Naive thymus-derived CD8-positive, alpha-beta T cell (primary cell): ENCODE data around the gene CEP290. TPM values are rescaled to one million over a fixed set of nuclear protein-coding genes. Genes with fewer than 3 reads are reported as not detected.

Experiments used
- ATAC-seq, 2 donors: fragments of 150-1000 bp; cut with Tn5 transposase in 1 of 2; sonication (Bioruptor Pico), chemical (Tn5 transposase) in 1 of 2; 1 replicate in 1 of 2; 2 replicates in 1 of 2; pipeline ENCODE4 v1.10.0; 2021; ENCODE audit warnings: mild to moderate bottlenecking in 2 of 2, moderate library complexity in 2 of 2
- POLR2A ChIA-PET: fragments of 350-600 bp; sonication (Branson Sonifier 250); formaldehyde crosslinking; loops from one replicate; lab custom pipeline; 2021; ENCODE audit warnings: antibody characterized with exemption; lab: Charles Lee
- DNase-seq, 10 donors: peaks; one replicate each; pipeline versions ENCODE4 v3.0.0 to v3.0.0-alpha.2; 2020 to 2022
- H3K27ac Mint-ChIP-seq, 10 donors: one replicate each; pipeline ENCODE4 v1.8.0; 2020 to 2022; ENCODE audit warnings: mild to moderate bottlenecking in 10 of 10, mixed read lengths in 10 of 10, moderate library complexity in 4 of 10, inconsistent platforms in 1 of 10
- H3K27me3 Mint-ChIP-seq, 5 donors: one replicate each; pipeline ENCODE4 v1.8.0; 2021 to 2022; ENCODE audit warnings: mixed read lengths in 5 of 5
- H3K36me3 Mint-ChIP-seq, 3 donors: one replicate each; pipeline ENCODE4 v1.8.0; 2020 to 2022; ENCODE audit warnings: mixed read lengths in 3 of 3, mild to moderate bottlenecking in 2 of 3, inconsistent platforms in 1 of 3
- H3K4me1 Mint-ChIP-seq, 4 donors: one replicate each; pipeline ENCODE4 v1.8.0; 2021 to 2022; ENCODE audit warnings: mixed read lengths in 4 of 4
- H3K4me3 Mint-ChIP-seq, 10 donors: one replicate each; pipeline ENCODE4 v1.8.0; 2020 to 2022; ENCODE audit warnings: mild to moderate bottlenecking in 10 of 10, mixed read lengths in 10 of 10, moderate library complexity in 6 of 10, inconsistent platforms in 1 of 10
- H3K9me3 Mint-ChIP-seq, 9 donors: one replicate each; pipeline ENCODE4 v1.8.0; 2020 to 2022; ENCODE audit warnings: mixed read lengths in 9 of 9, mild to moderate bottlenecking in 3 of 9, inconsistent platforms in 1 of 9, moderate library complexity in 1 of 9
- polyA plus RNA-seq, 3 donors: library from polyadenylated mRNA; unstranded; fragments of 300-500 nt; fragmentation: Illumina TruSeq; gene quantifications; one replicate each; pipeline ENCODE4 v1.2.3, GENCODE V29; 2021
- total RNA-seq, 8 experiments: library from RNA in 2 of 8; stranded (reverse) in 2 of 8; gene quantifications; one replicate each; pipeline ENCODE4 v1.2.3 and lab custom pipeline; 2021 to 2026

Gene CEP290, protein sequence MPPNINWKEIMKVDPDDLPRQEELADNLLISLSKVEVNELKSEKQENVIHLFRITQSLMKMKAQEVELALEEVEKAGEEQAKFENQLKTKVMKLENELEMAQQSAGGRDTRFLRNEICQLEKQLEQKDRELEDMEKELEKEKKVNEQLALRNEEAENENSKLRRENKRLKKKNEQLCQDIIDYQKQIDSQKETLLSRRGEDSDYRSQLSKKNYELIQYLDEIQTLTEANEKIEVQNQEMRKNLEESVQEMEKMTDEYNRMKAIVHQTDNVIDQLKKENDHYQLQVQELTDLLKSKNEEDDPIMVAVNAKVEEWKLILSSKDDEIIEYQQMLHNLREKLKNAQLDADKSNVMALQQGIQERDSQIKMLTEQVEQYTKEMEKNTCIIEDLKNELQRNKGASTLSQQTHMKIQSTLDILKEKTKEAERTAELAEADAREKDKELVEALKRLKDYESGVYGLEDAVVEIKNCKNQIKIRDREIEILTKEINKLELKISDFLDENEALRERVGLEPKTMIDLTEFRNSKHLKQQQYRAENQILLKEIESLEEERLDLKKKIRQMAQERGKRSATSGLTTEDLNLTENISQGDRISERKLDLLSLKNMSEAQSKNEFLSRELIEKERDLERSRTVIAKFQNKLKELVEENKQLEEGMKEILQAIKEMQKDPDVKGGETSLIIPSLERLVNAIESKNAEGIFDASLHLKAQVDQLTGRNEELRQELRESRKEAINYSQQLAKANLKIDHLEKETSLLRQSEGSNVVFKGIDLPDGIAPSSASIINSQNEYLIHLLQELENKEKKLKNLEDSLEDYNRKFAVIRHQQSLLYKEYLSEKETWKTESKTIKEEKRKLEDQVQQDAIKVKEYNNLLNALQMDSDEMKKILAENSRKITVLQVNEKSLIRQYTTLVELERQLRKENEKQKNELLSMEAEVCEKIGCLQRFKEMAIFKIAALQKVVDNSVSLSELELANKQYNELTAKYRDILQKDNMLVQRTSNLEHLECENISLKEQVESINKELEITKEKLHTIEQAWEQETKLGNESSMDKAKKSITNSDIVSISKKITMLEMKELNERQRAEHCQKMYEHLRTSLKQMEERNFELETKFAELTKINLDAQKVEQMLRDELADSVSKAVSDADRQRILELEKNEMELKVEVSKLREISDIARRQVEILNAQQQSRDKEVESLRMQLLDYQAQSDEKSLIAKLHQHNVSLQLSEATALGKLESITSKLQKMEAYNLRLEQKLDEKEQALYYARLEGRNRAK (N-terminal part only)
- total RNA-seq (10 to 100 TPM; 20.5 to 22.3 TPM), polyA plus RNA-seq (1 to 10 TPM; 4.3 to 6.5 (median 4.4) TPM), total RNA-seq (lab: John Stamatoyannopoulos, UW) (51.4 to 90.0 (median 64.4) reads per million in 6 experiments)

- ATAC-seq (peak; percentile 94 to 95), DNase-seq (peak; percentile 79 to 96 (median 92))
- POLR2A ChIA-PET: interaction anchor here (0.6 to 1.4 kb wide), 4 partner anchors 20 to 1383 kb away, joined by 3 to 7 read pairs (median 4); a partner anchor contains a TSS
- H3K27me3 Mint-ChIP-seq: no peaks in the 10 kb centered on the region
- H3K9me3 Mint-ChIP-seq: no peaks in the 10 kb centered on the region
- peaks cover 23 to 63% (median 47%) of the 10 kb centered on the region in 4 donors for H3K4me1 Mint-ChIP-seq
- peaks cover 0 to 24% (median 0%) of the 10 kb centered on the region in 3 donors for H3K36me3 Mint-ChIP-seq
- H3K27ac Mint-ChIP-seq: peak within 1 kb of the TSS; percentile 90 to 99 (median 96)
- H3K4me3 Mint-ChIP-seq: peak within 1 kb of the TSS; percentile 87 to 99 (median 96)
These were observed at the start of gene CEP290, which contains the start of gene TMTC3 for GRCh38 chr12:88141774-88142609. TSS of gene CEP290 (minus strand) at chr12:88142088. CDS start at chr12:88141307, 781 bp downstream. TSS of gene TMTC3 (plus strand) at chr12:88142307. CDS start at chr12:88148316, 6,009 bp downstream.

DNA sequence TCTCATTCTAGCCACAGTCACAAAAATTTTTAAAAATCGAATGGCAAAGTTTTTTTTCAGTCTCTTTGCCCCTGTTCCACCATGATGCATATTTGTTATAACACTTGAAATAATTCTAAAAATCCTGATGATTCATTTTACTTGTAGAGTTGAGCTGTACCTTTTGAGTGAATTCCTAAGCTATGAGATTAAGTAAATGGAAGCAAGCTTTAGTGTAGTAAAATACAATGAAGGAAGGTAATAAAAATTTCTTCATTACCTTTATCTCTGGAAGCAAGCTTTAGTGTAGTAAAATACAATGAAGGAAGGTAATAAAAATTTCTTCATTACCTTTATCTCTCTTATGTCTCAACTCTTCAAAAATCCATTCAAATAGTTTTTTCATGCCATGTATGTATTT is 46.3 kb upstream of the CEP290 start:
- H3K27ac Mint-ChIP-seq: no peak overlapping the region
- H3K4me3 Mint-ChIP-seq: no peak overlapping the region
- POLR2A ChIA-PET: no interaction called here
- DNase-seq (no peak), ATAC-seq (no peak)
- peaks cover 19 to 56% (median 31%) of the 10 kb centered on the region in 3 donors for H3K36me3 Mint-ChIP-seq
- peaks cover 0 to 2% (median 0%) of the 10 kb centered on the region in 9 donors for H3K9me3 Mint-ChIP-seq
- H3K4me1 Mint-ChIP-seq: peaks cover 0 to 2% (median under 1%) of the 10 kb centered on the region in 4 donors
- H3K27me3 Mint-ChIP-seq: no peaks in the 10 kb centered on the region

DNA sequence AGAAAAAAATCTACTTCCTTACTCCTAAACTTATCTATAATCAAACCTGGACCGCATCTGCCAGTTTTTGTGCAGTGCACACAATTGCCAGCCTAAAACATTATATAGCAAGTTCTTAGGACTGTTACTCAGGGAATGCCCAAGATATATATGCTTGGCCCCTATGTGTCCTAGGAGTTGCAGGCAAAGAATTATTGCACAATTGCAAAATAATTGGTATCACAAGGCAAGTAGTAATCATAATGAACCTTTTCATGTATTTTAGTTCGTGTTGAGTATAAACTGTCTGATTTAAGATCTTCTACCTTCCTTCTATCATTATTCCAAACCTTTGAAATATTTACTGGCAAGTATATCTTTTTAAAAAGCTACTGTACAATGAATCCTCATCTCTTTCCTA is 45.7 kb upstream of the CEP290 start:
- H3K27ac Mint-ChIP-seq: no peak overlapping the region
- peaks cover 0 to 2% (median under 1%) of the 10 kb centered on the region in 4 donors for H3K4me1 Mint-ChIP-seq
- DNase-seq: no peak
- ATAC-seq: no peak
- peaks cover 0 to 2% (median 0%) of the 10 kb centered on the region in 9 donors for H3K9me3 Mint-ChIP-seq
- peaks cover 25 to 62% (median 36%) of the 10 kb centered on the region in 3 donors for H3K36me3 Mint-ChIP-seq
- no peak overlapping the region for H3K4me3 Mint-ChIP-seq
- POLR2A ChIA-PET: no interaction called here
- no peaks in the 10 kb centered on the region for H3K27me3 Mint-ChIP-seq

DNA sequence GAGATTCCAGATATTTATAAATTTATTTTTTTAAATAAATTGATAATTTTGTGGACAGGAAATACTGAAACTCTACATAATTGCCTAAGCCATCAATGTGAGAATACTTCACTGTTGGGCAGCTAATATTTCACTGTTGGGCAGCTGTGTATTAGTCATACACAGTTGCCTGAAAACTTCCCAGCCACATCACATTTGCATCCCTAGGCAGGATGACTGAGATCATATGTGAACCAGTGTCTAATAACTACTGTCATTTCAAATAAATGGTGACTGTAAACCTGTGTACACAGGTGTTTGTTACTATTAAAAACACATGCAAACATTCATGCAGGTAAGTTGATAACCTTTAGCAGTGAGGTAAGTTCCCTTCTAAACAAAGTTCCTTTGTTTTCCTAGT is 44.1 kb upstream of the CEP290 start:
- DNase-seq (no peak), ATAC-seq (no peak)
- H3K36me3 Mint-ChIP-seq: peaks cover 38 to 59% (median 50%) of the 10 kb centered on the region in 3 donors
- no peaks in the 10 kb centered on the region for H3K27me3 Mint-ChIP-seq
- no peak overlapping the region for H3K27ac Mint-ChIP-seq
- H3K4me3 Mint-ChIP-seq: no peak overlapping the region
- peaks cover 0 to 16% (median 0%) of the 10 kb centered on the region in 9 donors for H3K9me3 Mint-ChIP-seq
- POLR2A ChIA-PET: no interaction called here
- H3K4me1 Mint-ChIP-seq: peaks cover 0 to 2% (median under 1%) of the 10 kb centered on the region in 4 donors

DNA sequence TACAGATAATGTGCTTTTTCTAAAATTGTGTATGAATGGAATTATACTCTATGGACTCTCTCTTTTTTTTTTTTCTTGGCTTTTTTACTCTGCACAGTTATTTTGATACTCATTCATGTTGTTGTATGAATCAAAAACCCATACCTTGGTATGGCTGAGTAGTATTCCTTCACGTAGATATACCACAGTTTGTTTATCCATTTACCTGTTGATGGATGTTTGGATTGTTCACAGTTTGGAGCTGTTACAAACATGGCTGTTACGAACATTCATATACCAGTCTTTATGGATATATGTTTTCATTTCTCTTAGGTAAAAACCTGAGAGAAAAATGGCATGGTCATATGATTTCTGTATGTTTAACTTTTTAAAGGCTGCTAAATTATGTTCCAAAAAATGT is 43.4 kb upstream of the CEP290 start:
- H3K27me3 Mint-ChIP-seq: no peaks in the 10 kb centered on the region
- H3K4me3 Mint-ChIP-seq: no peak overlapping the region
- POLR2A ChIA-PET: no interaction called here
- DNase-seq (no peak), ATAC-seq (no peak)
- no peak overlapping the region for H3K27ac Mint-ChIP-seq
- H3K36me3 Mint-ChIP-seq: peaks cover 45 to 62% (median 55%) of the 10 kb centered on the region in 3 donors
- peaks cover 0 to 2% (median under 1%) of the 10 kb centered on the region in 4 donors for H3K4me1 Mint-ChIP-seq
- peaks cover 0 to 18% (median 0%) of the 10 kb centered on the region in 9 donors for H3K9me3 Mint-ChIP-seq

DNA sequence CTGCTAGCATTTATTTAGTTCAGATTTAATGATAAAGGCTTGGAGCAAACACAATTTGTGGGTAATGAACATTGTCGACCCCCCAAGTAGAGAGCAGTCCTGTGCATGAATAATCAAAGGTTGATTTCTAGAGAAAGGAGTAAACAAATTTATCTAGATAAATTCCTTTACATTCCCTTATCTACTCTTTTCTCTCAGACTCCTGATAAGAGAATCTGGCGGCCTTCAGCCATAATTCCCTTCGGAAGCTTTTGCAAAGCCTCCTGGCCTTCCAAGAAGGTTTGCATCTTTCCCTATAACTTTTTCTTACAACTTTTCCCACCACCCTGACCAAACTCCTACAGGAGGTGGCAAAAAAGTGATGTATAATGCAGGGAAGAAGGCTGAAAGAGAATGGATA is 42.3 kb upstream of the CEP290 start:
- peaks cover 0 to 2% (median under 1%) of the 10 kb centered on the region in 4 donors for H3K4me1 Mint-ChIP-seq
- H3K27ac Mint-ChIP-seq: peak overlapping the region in 1 of 10 donors; percentile 24
- POLR2A ChIA-PET: no interaction called here
- H3K4me3 Mint-ChIP-seq: no peak overlapping the region
- no peak for DNase-seq
- peaks cover 55 to 71% (median 66%) of the 10 kb centered on the region in 3 donors for H3K36me3 Mint-ChIP-seq
- ATAC-seq: no peak
- peaks cover 0 to 18% (median 0%) of the 10 kb centered on the region in 9 donors for H3K9me3 Mint-ChIP-seq
- H3K27me3 Mint-ChIP-seq: no peaks in the 10 kb centered on the region

DNA sequence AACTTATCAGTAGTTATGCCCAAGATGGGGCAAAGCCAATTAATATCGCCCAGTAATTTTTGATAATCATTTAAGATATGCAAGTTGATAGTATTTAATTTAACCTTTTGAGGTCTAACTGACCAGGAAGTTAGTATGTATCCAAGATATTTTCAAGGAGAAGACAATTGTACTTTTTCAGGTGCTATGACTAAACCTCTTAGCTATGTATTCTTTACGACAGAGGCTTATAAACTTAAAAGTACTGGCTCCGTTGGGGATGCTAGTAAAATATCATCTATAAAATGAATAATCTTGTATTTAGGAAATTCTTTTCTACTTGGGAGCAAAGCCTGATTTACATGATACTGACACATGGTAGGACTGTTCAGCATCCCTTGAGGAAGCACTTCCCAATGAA is 40.5 kb upstream of the CEP290 start:
- Mint-ChIP-seq H3K9me3 (peaks cover 0 to 18% (median 0%) of the 10 kb centered on the region in 9 donors), H3K4me3 (no peak overlapping the region), H3K4me1 (peaks cover 0 to 2% (median under 1%) of the 10 kb centered on the region in 4 donors), H3K27me3 (no peaks in the 10 kb centered on the region), H3K27ac (no peak overlapping the region), H3K36me3 (peaks cover 66 to 75% (median 72%) of the 10 kb centered on the region in 3 donors)
- POLR2A ChIA-PET: no interaction called here
- DNase-seq: no peak
- no peak for ATAC-seq

- peaks cover 0 to 18% (median 0%) of the 10 kb centered on the region in 9 donors for H3K9me3 Mint-ChIP-seq
- ATAC-seq: no peak
- H3K4me3 Mint-ChIP-seq: no peak overlapping the region
- POLR2A ChIA-PET: no interaction called here
- DNase-seq: no peak
- H3K27me3 Mint-ChIP-seq: no peaks in the 10 kb centered on the region
- no peak overlapping the region for H3K27ac Mint-ChIP-seq
- H3K4me1 Mint-ChIP-seq: peaks cover 0 to 2% (median 0%) of the 10 kb centered on the region in 4 donors
- peaks cover 69 to 77% (median 76%) of the 10 kb centered on the region in 3 donors for H3K36me3 Mint-ChIP-seq
These were observed 40.0 kb upstream of the CEP290 start for GRCh38 chr12:88181881-88182280.

- Mint-ChIP-seq H3K4me3 (no peak overlapping the region), H3K27me3 (no peaks in the 10 kb centered on the region), H3K4me1 (peaks cover 0 to 2% (median 0%) of the 10 kb centered on the region in 4 donors), H3K36me3 (peaks cover 74 to 86% (median 76%) of the 10 kb centered on the region in 3 donors), H3K9me3 (peaks cover 0 to 18% (median 0%) of the 10 kb centered on the region in 9 donors), H3K27ac (no peak overlapping the region)
- ATAC-seq: no peak
- DNase-seq: no peak
- POLR2A ChIA-PET: no interaction called here
These were observed 37.6 kb upstream of the CEP290 start for GRCh38 chr12:88179436-88180014.

- peaks cover 52 to 79% (median 56%) of the 10 kb centered on the region in 3 donors for H3K36me3 Mint-ChIP-seq
- POLR2A ChIA-PET: no interaction called here
- ATAC-seq: no peak
These were observed 33.7 kb upstream of the CEP290 start for GRCh38 chr12:88175544-88175943.

More at GRCh38 chr12:88175544-88175943, 33.7 kb upstream of the CEP290 start:
- H3K4me1 Mint-ChIP-seq: peaks cover 0 to 2% (median 0%) of the 10 kb centered on the region in 4 donors
- H3K27me3 Mint-ChIP-seq: no peaks in the 10 kb centered on the region
- DNase-seq: no peak
- no peak overlapping the region for H3K4me3 Mint-ChIP-seq
- H3K27ac Mint-ChIP-seq: peak overlapping the region in 1 of 10 donors; percentile 30
- H3K9me3 Mint-ChIP-seq: no peaks in the 10 kb centered on the region
